SJSA1 (cell line): Measurements from ENCODE around the gene UNC13D. TPM values are rescaled to one million over a fixed set of nuclear protein-coding genes. Genes with fewer than 3 reads are reported as not detected.
"Not testable (repeated sequence)": the region's sequence is repeated elsewhere in the genome, so short reads cannot be mapped to it uniquely, and the experiment has no call there.

Experiments
- DNase-seq, 2 experiments: peaks; one replicate each; pipeline ENCODE4 v3.0.0-alpha.2; 2015 to 2020; ENCODE audit warnings: low spot score in 2 of 2, low read depth in 1 of 2
- H3K27ac ChIP-seq: fragments of 250-450 bp; sonication (Bioruptor Pico); 2 replicates; pipeline ENCODE4 v1.5.1; 2020; ENCODE audit warnings: mild to moderate bottlenecking, moderate library complexity
- H3K27me3 ChIP-seq: fragments of 250-450 bp; sonication (Bioruptor Pico); replicated peaks from 2 replicates; pipeline ENCODE4 v1.5.1; 2020; ENCODE audit warnings: mild to moderate bottlenecking, moderate library complexity
- H3K36me3 ChIP-seq: fragments of 250-450 bp; sonication (Bioruptor Pico); 2 replicates; pipeline ENCODE4 v1.5.1; 2020; ENCODE audit warnings: mild to moderate bottlenecking
- H3K4me1 ChIP-seq: fragments of 250-450 bp; sonication (Bioruptor Pico); replicated peaks from 2 replicates; pipeline ENCODE4 v1.6.1; 2021; ENCODE audit warnings: mild to moderate bottlenecking
- H3K4me3 ChIP-seq: fragments of 250-450 bp; sonication (Bioruptor Pico); 2 replicates; pipeline ENCODE4 v1.5.1; 2020; ENCODE audit warnings: mild to moderate bottlenecking
- H3K9me3 ChIP-seq: fragments of 250-450 bp; sonication (Bioruptor Pico); replicated peaks from 2 replicates; pipeline ENCODE4 v1.5.1; 2020; ENCODE audit warnings: mild to moderate bottlenecking
- total RNA-seq: library from RNA; depleted of rRNA; stranded (reverse); fragments of >200 nt; shearing (Covaris generic); gene quantifications from 2 replicates; pipeline ENCODE4 v1.2.3, GENCODE V29; 2014

UNC13D gene
- total RNA-seq, 1 experiment from 2014 or later: not detected

DNA sequence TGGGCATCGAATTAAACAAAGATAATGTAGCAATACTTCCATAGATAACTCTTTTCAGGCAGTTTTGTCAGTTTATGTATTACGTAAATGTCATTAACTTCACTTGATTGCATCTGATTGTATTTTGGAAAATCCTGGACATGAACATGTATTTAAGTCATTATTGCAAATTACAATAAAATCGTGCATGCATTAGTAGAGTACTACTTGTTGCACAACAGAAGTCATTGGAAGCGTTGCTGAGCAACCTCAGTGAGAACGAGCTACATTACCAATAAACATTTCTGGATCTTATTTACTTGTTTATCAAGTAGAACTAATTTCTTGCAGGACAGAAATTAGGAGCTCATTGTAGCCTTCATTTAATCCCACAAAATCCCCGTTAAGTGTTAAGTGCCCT lies 53.0 kb downstream of the UNC13D start:
- Histone ChIP-seq H3K4me1 (peaks cover 3% of the 10 kb centered on the region), H3K9me3 (no peaks in the 10 kb centered on the region), H3K36me3 (peaks cover 52% of the 10 kb centered on the region), H3K27me3 (no peaks in the 10 kb centered on the region), H3K4me3 (no peak overlapping the region), H3K27ac (no peak overlapping the region)
- DNase-seq: no peak

DNA sequence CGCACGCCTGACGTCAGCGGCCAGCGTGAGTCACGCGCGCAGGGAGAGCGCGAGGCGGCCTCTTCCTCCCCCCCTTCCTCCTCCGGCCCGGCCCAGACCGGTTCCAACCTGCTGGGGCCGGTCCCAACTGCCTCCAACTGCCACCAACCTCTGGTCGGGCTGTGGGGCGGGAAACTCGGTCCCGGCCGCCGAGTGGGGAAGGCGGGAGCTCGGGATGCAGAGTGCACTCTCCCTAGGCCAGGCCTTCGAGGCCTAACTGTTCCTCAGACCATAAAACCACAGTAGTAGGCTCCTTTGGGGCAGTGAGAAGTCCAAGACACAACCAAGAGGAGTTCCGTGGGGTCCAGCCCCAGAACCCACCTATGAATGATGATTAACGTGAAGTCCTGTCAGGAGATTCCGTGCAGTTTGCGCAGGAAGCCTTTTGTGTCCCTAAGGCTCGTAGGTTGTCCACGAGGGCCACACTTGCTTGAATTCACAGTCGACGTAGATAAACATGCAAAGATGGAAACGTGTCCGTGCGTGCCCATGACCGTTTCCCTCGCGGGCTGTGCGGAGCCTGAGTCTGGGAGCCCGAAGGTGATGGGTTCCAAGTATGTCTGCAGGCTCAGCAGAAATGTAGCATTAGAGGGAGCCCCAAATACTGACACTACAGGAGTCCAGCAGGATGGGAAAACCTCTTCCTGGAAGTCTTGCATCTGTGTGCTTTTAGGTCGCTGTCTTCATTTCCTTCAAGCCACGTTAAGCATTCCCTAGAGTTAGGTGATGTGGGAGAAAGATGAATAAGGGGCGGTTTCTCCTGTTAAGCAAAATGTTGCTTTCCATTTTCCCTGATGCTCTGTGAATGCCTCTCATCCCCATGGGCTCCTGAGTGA lies 59.0 kb downstream of the UNC13D start:
- Histone ChIP-seq H3K4me3 (peak overlapping the region; percentile 79), H3K36me3 (peaks cover 17% of the 10 kb centered on the region), H3K4me1 (peaks cover 32% of the 10 kb centered on the region), H3K9me3 (0 out of 2 replicates have a peak, but pooled peaks cover 3% of the 10 kb centered on the region), H3K27me3 (no peaks in the 10 kb centered on the region), H3K27ac (peak overlapping the region; percentile 99)
- peak; percentile 98 to 100 for DNase-seq

DNA sequence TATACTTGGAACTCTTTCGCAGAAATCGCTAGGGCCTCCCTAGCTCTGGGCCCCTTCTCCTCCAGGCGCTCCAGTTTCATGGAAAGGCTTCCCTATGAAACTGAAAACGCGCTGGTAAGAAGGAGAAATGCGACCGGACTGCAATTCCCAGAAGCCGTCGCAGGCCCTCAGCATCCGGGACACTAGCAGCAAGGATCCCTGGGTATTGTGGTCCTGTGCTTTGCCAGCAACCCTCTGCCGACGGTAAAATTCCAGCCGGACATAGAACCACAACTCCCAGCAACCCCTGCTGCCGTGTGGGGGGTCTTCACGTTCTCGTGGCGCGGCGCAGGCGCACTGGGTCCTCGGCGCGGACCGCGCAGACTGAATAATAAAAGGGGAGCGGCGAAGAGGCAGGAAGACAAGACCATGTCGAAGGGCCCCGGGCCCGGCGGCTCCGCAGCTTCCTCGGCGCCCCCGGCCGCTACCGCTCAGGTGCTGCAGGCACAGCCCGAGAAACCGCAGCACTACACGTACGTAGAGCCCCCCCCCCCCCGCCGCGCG lies 59.7 kb downstream of the UNC13D start, which contains the start of gene UNK:
Gene UNK (plus strand): TSS at position 334 of the 543 bp plus-strand sequence. CDS start 75 bp downstream, at position 409.
- no peaks in the 10 kb centered on the region for H3K27me3 ChIP-seq
- H3K4me1 ChIP-seq: peaks cover 32% of the 10 kb centered on the region
- peak; percentile 100 for DNase-seq
- peaks cover 17% of the 10 kb centered on the region for H3K36me3 ChIP-seq
- 0 out of 2 replicates have a peak, but pooled peaks cover 3% of the 10 kb centered on the region for H3K9me3 ChIP-seq
- H3K4me3 ChIP-seq: peak within 1 kb of the TSS; percentile 79
- H3K27ac ChIP-seq: peak within 1 kb of the TSS; percentile 99

DNA sequence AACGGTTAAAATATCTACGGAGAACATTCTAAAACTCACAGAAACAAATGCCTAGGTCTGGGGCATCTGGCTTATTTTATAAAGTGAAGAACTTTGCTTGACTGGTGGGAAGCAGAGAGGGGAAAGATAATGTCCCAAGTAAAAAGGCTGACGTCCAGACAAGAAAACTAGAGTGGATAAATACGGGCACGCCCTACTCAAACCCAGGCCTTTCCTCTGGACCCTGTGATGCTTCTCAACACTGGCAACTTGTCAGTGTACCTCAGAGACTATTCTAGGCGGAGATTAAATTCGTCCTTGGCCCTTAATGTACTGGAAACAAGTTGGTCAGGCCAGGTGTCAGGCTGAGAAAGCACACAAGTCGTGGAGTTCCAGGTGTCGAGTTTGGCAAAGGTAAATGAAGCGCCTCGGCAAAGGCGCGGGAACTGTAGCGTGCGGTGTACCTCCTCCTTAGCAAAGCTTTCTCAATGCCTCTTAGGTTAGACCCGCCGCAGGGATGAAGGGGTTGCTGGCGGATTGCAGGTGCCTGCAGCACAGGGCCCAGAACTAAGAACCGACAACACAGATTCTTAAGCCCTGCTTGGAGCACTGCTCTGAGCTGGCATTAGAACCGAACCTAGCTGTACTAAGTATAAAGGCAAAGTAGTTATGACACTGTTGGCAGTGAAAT lies 60.3 kb downstream of the UNC13D start:
- Histone ChIP-seq H3K9me3 (0 out of 2 replicates have a peak, but pooled peaks cover 3% of the 10 kb centered on the region), H3K4me3 (peak overlapping the region; percentile 79), H3K27me3 (no peaks in the 10 kb centered on the region), H3K36me3 (peaks cover 23% of the 10 kb centered on the region), H3K4me1 (peaks cover 32% of the 10 kb centered on the region), H3K27ac (peak overlapping the region; percentile 99)
- no peak for DNase-seq

DNA sequence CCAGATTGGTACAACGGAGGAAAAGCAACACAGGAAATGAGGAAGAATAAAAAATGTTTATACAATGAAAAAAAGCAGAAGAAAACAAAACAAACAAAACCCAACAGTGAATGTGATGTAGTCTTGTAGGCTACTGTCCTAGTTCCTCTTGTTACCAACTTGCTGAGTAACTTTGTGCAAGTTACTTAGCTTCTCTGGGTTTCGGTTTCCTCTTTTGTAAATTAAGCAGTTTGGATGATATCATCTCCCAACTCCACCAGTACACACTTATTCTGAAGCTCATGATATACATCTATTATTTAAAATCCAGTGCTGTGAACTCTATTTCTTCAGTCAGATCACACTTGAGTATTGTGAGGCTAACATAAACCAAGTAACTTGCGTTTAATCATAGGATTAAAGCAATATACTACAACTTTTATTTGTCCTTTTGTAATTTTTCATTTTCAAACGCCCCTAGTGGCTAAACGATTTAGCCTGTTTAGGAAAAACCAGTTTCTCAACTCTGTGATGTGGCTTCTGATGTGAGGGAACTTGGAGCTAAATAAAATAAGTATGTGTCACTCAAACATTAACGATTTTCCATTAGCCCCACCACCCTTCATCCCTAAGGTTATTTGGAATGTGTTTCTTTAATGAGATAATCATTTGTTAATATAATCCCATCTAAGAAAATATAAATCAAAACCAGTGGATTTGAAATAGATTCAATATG lies 61.0 kb downstream of the UNC13D start:
- Histone ChIP-seq H3K27ac (peak overlapping the region; percentile 99), H3K27me3 (no peaks in the 10 kb centered on the region), H3K4me3 (peak overlapping the region; percentile 17), H3K36me3 (peaks cover 30% of the 10 kb centered on the region), H3K4me1 (peaks cover 32% of the 10 kb centered on the region), H3K9me3 (0 out of 2 replicates have a peak, but pooled peaks cover 3% of the 10 kb centered on the region)
- peak in 1 of 2 experiments; percentile 88 for DNase-seq

DNA sequence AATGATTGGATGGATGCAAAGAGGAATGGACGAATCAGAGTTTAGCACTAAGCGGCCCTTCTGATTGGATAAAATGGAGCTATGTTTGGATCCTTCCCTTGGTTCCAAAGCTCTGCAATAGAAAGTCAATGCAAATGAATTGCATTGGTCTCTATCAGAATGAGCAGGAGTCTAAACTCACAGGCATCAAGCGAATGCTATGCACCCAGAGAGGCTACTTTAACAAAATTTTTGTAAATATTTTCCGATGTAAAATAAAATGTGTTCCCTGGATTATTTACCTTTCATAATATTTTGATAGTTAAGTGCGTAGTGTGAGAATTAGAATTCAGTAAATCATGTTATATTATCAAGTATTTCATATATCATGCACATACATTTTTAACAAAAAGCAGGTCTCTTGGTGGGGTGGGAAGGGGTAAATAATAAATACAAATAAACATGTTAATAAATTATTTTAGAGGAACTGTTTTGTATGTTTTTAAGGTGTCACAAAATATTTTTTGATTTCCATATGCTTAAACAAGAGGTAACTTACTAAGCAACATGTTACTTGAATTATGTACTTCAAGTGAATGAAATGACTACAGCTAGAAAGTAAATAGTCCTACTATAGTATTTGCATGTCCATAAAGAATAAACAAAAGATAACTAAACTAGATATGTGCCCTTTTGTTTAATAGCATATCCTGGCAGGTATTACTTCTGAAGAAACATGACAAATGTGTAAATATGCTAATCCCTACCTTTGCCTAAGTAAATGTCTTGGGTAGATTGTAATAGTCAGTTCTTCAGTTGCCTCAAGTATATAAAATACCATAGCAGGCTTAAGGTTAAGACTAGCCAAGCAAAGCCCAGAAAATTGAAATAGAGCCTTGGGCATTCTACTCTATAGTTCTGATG lies 64.0 kb downstream of the UNC13D start:
- no peak for DNase-seq
- peak overlapping the region; percentile 86 for H3K4me3 ChIP-seq
- peaks cover under 1% of the 10 kb centered on the region; the same call in 1 of the 2 replicates for H3K9me3 ChIP-seq

DNA sequence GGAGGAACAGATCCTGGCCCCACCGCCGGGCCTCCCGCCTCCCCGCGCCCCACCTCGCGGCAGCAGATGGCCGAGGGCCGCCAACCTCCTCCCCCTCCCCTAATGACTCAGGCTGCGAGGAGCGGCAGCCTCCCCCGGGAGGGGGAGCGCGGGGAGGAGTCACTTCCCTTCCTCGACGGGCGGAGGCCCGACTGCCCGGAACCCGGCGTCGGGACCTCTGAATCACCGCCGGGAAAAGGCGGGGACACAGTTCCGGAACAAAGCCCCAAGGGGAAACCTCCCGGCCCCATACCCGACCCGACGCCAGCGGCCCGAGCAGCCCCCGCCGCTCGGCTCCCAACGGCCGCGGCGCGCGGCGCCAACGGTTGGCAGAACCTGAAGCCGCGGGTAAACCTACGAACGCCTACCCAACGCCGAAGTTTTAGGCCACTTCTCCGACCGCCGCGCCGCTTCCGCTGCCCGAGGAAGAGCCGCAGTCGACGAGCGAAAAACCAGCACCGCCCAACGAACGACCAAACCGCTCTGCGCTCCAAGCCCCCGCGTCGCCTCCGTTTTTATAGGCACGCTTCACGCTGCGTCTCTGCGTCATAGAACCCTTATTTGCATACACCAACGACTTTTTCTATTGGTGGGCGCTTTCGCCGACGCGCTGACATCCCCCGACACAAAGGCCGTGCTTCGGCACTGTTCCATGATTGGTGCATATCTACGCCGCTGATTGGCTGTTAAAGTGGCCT lies 64.8 kb downstream of the UNC13D start:
- peak overlapping the region; percentile 86 for H3K4me3 ChIP-seq
- 0 out of 2 replicates have a peak, but pooled peaks cover 5% of the 10 kb centered on the region for H3K27me3 ChIP-seq
- peaks cover 34% of the 10 kb centered on the region for H3K4me1 ChIP-seq
- DNase-seq: peak; percentile 99 to 100
- H3K9me3 ChIP-seq: no peaks in the 10 kb centered on the region; the same call in 1 of the 2 replicates
- H3K27ac ChIP-seq: peak overlapping the region; percentile 98
- H3K36me3 ChIP-seq: peaks cover 51% of the 10 kb centered on the region

More for the DNA sequence above, 64.0 kb downstream of the UNC13D start:
- Histone ChIP-seq H3K27me3 (0 out of 2 replicates have a peak, but pooled peaks cover 4% of the 10 kb centered on the region), H3K27ac (no peak overlapping the region), H3K36me3 (peaks cover 45% of the 10 kb centered on the region), H3K4me1 (peaks cover 37% of the 10 kb centered on the region)

DNA sequence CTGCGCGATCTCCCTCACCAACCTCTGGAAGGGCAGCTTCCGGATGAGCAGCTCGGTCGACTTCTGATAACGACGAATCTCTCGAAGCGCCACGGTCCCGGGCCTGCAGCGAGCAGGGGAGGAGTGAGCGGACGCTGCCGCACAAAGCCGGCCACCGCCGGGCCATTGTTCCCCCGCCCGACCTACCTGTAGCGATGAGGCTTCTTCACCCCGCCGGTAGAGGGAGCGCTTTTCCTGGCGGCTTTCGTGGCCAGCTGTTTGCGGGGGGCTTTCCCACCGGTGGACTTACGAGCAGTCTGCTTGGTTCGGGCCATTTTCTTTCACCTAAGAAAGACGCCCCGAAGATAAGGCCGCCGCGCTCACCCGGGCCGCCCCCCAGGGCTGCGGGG lies 65.3 kb downstream of the UNC13D start:
- Histone ChIP-seq H3K4me1 (peaks cover 29% of the 10 kb centered on the region), H3K27ac (peak overlapping the region; percentile 98), H3K36me3 (peaks cover 57% of the 10 kb centered on the region), H3K4me3 (peak overlapping the region; percentile 86), H3K27me3 (0 out of 2 replicates have a peak, but pooled peaks cover 5% of the 10 kb centered on the region), H3K9me3 (no peaks in the 10 kb centered on the region; the same call in 1 of the 2 replicates)
- no peak for DNase-seq

DNA sequence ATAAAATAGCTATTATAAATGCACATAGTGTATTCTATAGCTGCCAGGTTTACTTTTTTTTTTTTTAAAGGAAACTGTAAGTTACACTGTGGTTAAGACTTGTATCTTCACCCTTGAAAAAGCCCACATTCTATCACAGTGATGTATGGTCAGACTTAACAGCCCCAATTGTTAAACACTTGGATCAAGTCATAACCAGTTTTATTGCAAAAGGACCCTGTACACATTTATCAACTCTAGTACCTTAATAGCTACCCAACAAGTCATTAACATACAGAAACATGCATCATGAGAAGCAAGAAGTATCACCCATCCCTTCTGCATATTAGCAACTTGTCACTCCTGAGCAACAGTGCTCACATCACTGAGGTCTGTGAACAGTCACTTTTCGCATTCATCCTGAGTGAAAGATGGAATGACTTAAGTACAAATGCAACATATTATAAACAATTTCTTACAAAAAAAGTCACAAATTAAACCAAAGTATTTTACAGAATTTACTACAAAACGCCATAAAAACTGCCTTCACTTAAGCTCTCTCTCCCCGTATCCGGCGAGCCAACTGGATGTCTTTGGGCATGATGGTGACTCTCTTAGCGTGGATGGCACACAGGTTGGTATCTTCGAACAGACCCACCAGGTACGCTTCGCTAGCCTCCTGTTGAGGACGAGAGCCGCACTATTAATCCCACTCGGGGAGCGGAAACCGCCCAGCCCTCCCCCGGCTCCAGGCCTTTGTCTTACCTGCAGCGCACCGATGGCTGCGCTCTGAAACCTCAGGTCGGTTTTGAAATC lies 65.9 kb downstream of the UNC13D start:
- DNase-seq: peak; percentile 30 to 53
- H3K36me3 ChIP-seq: peaks cover 58% of the 10 kb centered on the region
- not testable (repeated sequence) for H3K27me3 ChIP-seq, H3K27ac ChIP-seq, H3K9me3 ChIP-seq
- H3K4me3 ChIP-seq: peak overlapping the region; percentile 86
- H3K4me1 ChIP-seq: peaks cover 23% of the 10 kb centered on the region

DNA sequence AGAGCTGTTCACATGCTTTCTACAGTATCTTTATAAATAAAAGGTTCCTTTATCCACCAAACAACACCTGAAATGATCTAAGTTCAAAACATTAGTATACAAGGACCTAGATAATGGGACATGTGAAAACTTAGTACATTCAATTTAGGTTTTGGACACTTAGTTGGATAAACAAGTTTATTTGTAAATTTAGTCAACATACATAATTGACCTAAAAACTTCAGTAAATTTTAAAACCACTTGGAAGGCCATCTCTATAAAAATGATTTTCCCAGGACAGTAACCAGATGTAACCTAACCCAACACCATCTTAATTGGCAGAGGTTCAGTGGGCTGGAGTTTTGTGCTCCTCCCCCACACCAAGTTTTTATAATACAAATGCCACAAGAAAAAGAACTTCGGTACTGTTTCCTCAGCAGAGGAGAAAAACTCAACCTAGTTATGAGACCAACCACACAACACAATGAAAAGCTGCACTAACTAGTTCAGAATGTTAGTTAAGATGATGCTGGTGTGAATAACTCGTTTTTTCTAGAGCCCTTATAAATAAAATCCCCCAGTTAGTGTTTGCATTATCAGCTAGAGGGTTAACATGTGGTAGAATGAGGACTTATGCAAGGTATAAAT lies 66.8 kb downstream of the UNC13D start:
- H3K36me3 ChIP-seq: peaks cover 58% of the 10 kb centered on the region
- no peaks in the 10 kb centered on the region; the same call in 1 of the 2 replicates for H3K9me3 ChIP-seq
- DNase-seq: no peak
- peak overlapping the region; percentile 3 for H3K4me3 ChIP-seq
- H3K27me3 ChIP-seq: 0 out of 2 replicates have a peak, but pooled peaks cover 5% of the 10 kb centered on the region
- peaks cover 17% of the 10 kb centered on the region for H3K4me1 ChIP-seq
- no peak overlapping the region for H3K27ac ChIP-seq
